GM23338 (cell line): ENCODE data around the gene S100A7. TPM values are rescaled to one million over a fixed set of nuclear protein-coding genes. Genes with fewer than 3 reads are reported as not detected.

Source experiments
- ATAC-seq: fragments of 200-7000 bp; cut with Tn5 transposase; 3 replicates; pipeline ENCODE4 v1.9.1; 2020
- DNase-seq: peaks from one replicate; pipeline ENCODE4 v3.0.0-alpha.2; 2015; ENCODE audit warnings: low spot score
- H2AFZ ChIP-seq: fragments of 200-600 bp; sonication (generic); 2 replicates; pipeline ENCODE4 v1.8.0; 2016; ENCODE audit warnings: antibody characterized with exemption, mild to moderate bottlenecking, moderate library complexity
- H3F3A ChIP-seq: fragments of 200-600 bp; sonication (generic); replicated peaks from 2 replicates; pipeline ENCODE4 v1.8.0; 2017; ENCODE audit warnings: antibody characterized with exemption, mixed run types, low read depth
- H3K27ac ChIP-seq: fragments of 200-600 bp; sonication (generic); 2 replicates; pipeline ENCODE4 v1.6.1; 2016; ENCODE audit warnings: low read depth
- H3K27me3 ChIP-seq: fragments of 200-600 bp; sonication (generic); 2 replicates; pipeline ENCODE4 v1.8.0; 2016; ENCODE audit warnings: mild to moderate bottlenecking, mixed run types, moderate library complexity; ENCODE audit not compliant: insufficient read depth
- H3K36me3 ChIP-seq: fragments of 200-600 bp; sonication (generic); 2 replicates; pipeline ENCODE4 v1.8.0; 2016; ENCODE audit warnings: mild to moderate bottlenecking; ENCODE audit not compliant: insufficient read depth
- H3K4me1 ChIP-seq: fragments of 200-600 bp; sonication (generic); 2 replicates; pipeline ENCODE4 v1.8.0; 2016; ENCODE audit warnings: mild to moderate bottlenecking, moderate library complexity; ENCODE audit not compliant: insufficient read depth
- H3K4me2 ChIP-seq: fragments of 200-600 bp; sonication (generic); 2 replicates; pipeline ENCODE4 v1.7.1; 2017; ENCODE audit warnings: mixed run types
- H3K4me3 ChIP-seq: fragments of 200-600 bp; sonication (generic); 2 replicates; pipeline ENCODE4 v1.6.1; 2016; ENCODE audit warnings: mixed run types
- H3K79me2 ChIP-seq: fragments of 200-600 bp; sonication (generic); replicated peaks from 2 replicates; pipeline ENCODE4 v1.8.0; 2017; ENCODE audit warnings: mild to moderate bottlenecking; ENCODE audit not compliant: insufficient read depth
- H3K9me2 ChIP-seq: fragments of 200-600 bp; sonication (generic); 2 replicates; pipeline ENCODE4 v1.8.0; 2017; ENCODE audit not compliant: insufficient read depth
- H4K20me1 ChIP-seq: fragments of 200-600 bp; sonication (generic); replicated peaks from 2 replicates; pipeline ENCODE4 v1.8.0; 2017; ENCODE audit warnings: mild to moderate bottlenecking; ENCODE audit not compliant: insufficient read depth
- H3K27ac Mint-ChIP-seq: 2 replicates; pipeline ENCODE4 v1.8.0; 2020; ENCODE audit warnings: inconsistent platforms, mild to moderate bottlenecking, moderate library complexity, mixed read lengths
- H3K27me3 Mint-ChIP-seq: 3 replicates; pipeline ENCODE4 v1.8.0; 2022; ENCODE audit warnings: low read depth, mild to moderate bottlenecking, moderate library complexity, mixed read lengths, inconsistent platforms; ENCODE audit not compliant: insufficient read depth, poor library complexity
- H3K36me3 Mint-ChIP-seq: 3 replicates; pipeline ENCODE4 v1.8.0; 2021; ENCODE audit warnings: low read depth, mild to moderate bottlenecking, inconsistent platforms, moderate library complexity, mixed read lengths
- H3K4me1 Mint-ChIP-seq: 3 replicates; pipeline ENCODE4 v1.8.0; 2020; ENCODE audit warnings: mild to moderate bottlenecking, inconsistent platforms, mixed read lengths
- H3K4me3 Mint-ChIP-seq: 3 replicates; pipeline ENCODE4 v1.8.0; 2021; ENCODE audit warnings: moderate library complexity, mild to moderate bottlenecking, inconsistent platforms, mixed read lengths
- H3K9me3 Mint-ChIP-seq: 3 replicates; pipeline ENCODE4 v1.8.0; 2020; ENCODE audit warnings: moderate library complexity, mild to moderate bottlenecking, inconsistent platforms, mixed read lengths
- CREB1 ChIP-seq: fragments of 250-450 bp; sonication (Bioruptor Pico); IDR thresholded peaks from 2 replicates; pipeline ENCODE4 v1.5.0; 2020; ENCODE audit warnings: low read depth, mild to moderate bottlenecking, moderate library complexity
- CTCF ChIP-seq, 2 experiments: fragments of 200-600 bp in 1 of 2; sonication (generic) in 1 of 2; conservative IDR thresholded peaks; 2 replicates each; pipeline versions ENCODE4 v1.5.1 to v1.6.1; 2016 to 2017; ENCODE audit warnings: antibody characterized with exemption in 2 of 2, low read depth in 2 of 2, mild to moderate bottlenecking in 2 of 2, moderate library complexity in 1 of 2
- ETS1 ChIP-seq: IDR thresholded peaks from 2 replicates; pipeline ENCODE4 v1.6.1; 2016; ENCODE audit warnings: antibody characterized with exemption
- EZH2 ChIP-seq: fragments of 200-600 bp; sonication (generic); IDR thresholded peaks from one replicate; pipeline ENCODE4 v1.8.0; 2017; ENCODE audit warnings: antibody characterized with exemption, mild to moderate bottlenecking, low read depth; ENCODE audit not compliant: unreplicated experiment
- EZH2phosphoT487 ChIP-seq: fragments of 200-600 bp; sonication (generic); IDR thresholded peaks from one replicate; pipeline ENCODE4 v1.8.1; 2018; ENCODE audit warnings: antibody characterized with exemption; ENCODE audit not compliant: unreplicated experiment
- JUNB ChIP-seq: IDR thresholded peaks from one replicate; pipeline ENCODE4 v1.6.1; 2016; ENCODE audit warnings: antibody characterized with exemption; ENCODE audit not compliant: unreplicated experiment
- POLR2AphosphoS5 ChIP-seq: IDR thresholded peaks from 2 replicates; pipeline ENCODE4 v1.6.1; 2016; ENCODE audit warnings: antibody characterized with exemption, low read depth
- REST ChIP-seq: IDR thresholded peaks from one replicate; pipeline ENCODE4 v1.6.1; 2018; ENCODE audit warnings: antibody characterized with exemption; ENCODE audit not compliant: unreplicated experiment
- STAT1 ChIP-seq: IDR thresholded peaks from one replicate; pipeline ENCODE4 v1.6.1; 2016; ENCODE audit warnings: antibody characterized with exemption; ENCODE audit not compliant: unreplicated experiment
- ZNF462 ChIP-seq: fragments of 250-450 bp; sonication (Bioruptor Pico); IDR thresholded peaks from 2 replicates; pipeline ENCODE4 v1.5.0; 2020; ENCODE audit warnings: mild to moderate bottlenecking, moderate library complexity
- polyA plus RNA-seq: library from polyadenylated mRNA; unstranded; fragments of >200 nt; fragmentation: Nextera tagmentation; extraction: Ambion mirVana; gene quantifications from 2 replicates; pipeline ENCODE4 v1.2.1, GENCODE V29; 2016
- total RNA-seq: library from RNA; depleted of rRNA; stranded (reverse); fragments of >200 nt; shearing (Covaris generic); gene quantifications from 2 replicates; pipeline ENCODE4 v1.2.3, GENCODE V29; 2014

The S100A7 gene
- total and polyA plus RNA-seq, 2 experiments from 2014 or later: not detected

GRCh38 chr1:153431002-153431401, 29.4 kb downstream of the S100A7 start (continued):
- TF ChIP-seq CREB1 (CRISPR knock-in tag) (no peak), CTCF (conservative IDR thresholded peaks at IDR 0.05; ENCODE audit: low read depth in 2 of 2) (no peak), JUNB (no peak), EZH2phosphoT487 (no peak)

- Histone ChIP-seq H3K27ac (no peak overlapping the region), H3K79me2 (no peaks in the 10 kb centered on the region), H3K27me3 (no peaks in the 10 kb centered on the region), H3K4me2 (no peak overlapping the region), H3K36me3 (no peaks in the 10 kb centered on the region), H2AFZ (no peak overlapping the region), H4K20me1 (no peaks in the 10 kb centered on the region), H3K9me2 (no peaks in the 10 kb centered on the region), H3F3A (no peaks in the 10 kb centered on the region), H3K4me3 (no peak overlapping the region), H3K4me1 (no peaks in the 10 kb centered on the region)
- Mint-ChIP-seq H3K36me3 (no peaks in the 10 kb centered on the region), H3K27ac (no peak overlapping the region), H3K4me3 (no peak overlapping the region), H3K4me1 (no peaks in the 10 kb centered on the region; the same call in 2 of the 3 replicates), H3K9me3 (no peaks in the 10 kb centered on the region; the same call in 2 of the 3 replicates), H3K27me3 (peaks cover 5% of the 10 kb centered on the region)
- ATAC-seq (no peak), DNase-seq (no peak)
- TF ChIP-seq REST: no peak
- no peak for TF ChIP-seq ETS1
- no peak for TF ChIP-seq CREB1 (CRISPR knock-in tag)
- TF ChIP-seq CTCF (conservative IDR thresholded peaks at IDR 0.05; ENCODE audit: low read depth in 2 of 2): no peak
- no peak for TF ChIP-seq ZNF462 (CRISPR knock-in tag)
- no peak for TF ChIP-seq POLR2AphosphoS5
- no peak for TF ChIP-seq STAT1
- no peak for TF ChIP-seq JUNB
- no peak for TF ChIP-seq EZH2
Observed at GRCh38 chr1:153430561-153430960, 29.9 kb downstream of the S100A7 start.
